Prostate gland (tissue), 2 donors: ENCODE measurements around the gene SLC41A1. TPM values are rescaled to one million over a fixed set of nuclear protein-coding genes. Genes with fewer than 3 reads are reported as not detected.

Experiments
- DNase-seq: peaks from one replicate; pipeline ENCODE4 v3.0.0-alpha.2; 2019; ENCODE audit warnings: low spot score
- H3K27ac ChIP-seq, 2 donors: fragments of 200-600 bp; sonication (generic); 2 replicates each; pipeline ENCODE4 v1.5.1; 2017 to 2019
- H3K27me3 ChIP-seq: fragments of 200-600 bp; sonication (generic); replicated peaks from 2 replicates; pipeline ENCODE4 v1.5.1; 2019; ENCODE audit not compliant: insufficient read depth
- H3K36me3 ChIP-seq, 2 donors: fragments of 200-600 bp; sonication (generic); 1 replicate in 1 of 2; 2 replicates in 1 of 2; pipeline versions ENCODE4 v1.5.1 to v1.8.1; 2017 to 2019
- H3K4me1 ChIP-seq: fragments of 200-600 bp; sonication (generic); replicated peaks from 2 replicates; pipeline ENCODE4 v1.5.1; 2019
- H3K4me3 ChIP-seq, 2 donors: fragments of 200-600 bp; sonication (generic); 2 replicates each; pipeline ENCODE4 v1.5.1; 2017 to 2019
- H3K9me3 ChIP-seq: fragments of 200-600 bp; sonication (generic); 2 replicates; pipeline ENCODE4 v1.5.1; 2017
- POLR2A ChIP-seq: fragments of 450-650 bp; IDR thresholded peaks from one replicate; pipeline ENCODE4 v1.6.1; 2016; ENCODE audit warnings: antibody characterized with exemption, mild to moderate bottlenecking
- POLR2AphosphoS5 ChIP-seq: sonication (generic); formaldehyde crosslinking; IDR thresholded peaks from one replicate; pipeline ENCODE4 v1.6.1; 2017; ENCODE audit warnings: antibody characterized with exemption
- WGBS: methylation state at CpG from one replicate; pipeline ENCODE4 v1.1.5; 2018; 5-methylcytosine and 5-hydroxymethylcytosine counted together
- intact Hi-C: fragments of 100-400 bp; cut with DNase I; formaldehyde crosslinking; loops from one replicate; pipeline ENCODE4 v1.14.2; 2022
- total RNA-seq, 2 donors: library from RNA; depleted of rRNA; stranded (reverse); fragments of >200 nt; gene quantifications; one replicate each; pipeline ENCODE4 v1.1.0, GENCODE V29; 2016
- TF ChIP-seq, protein P1 (sequence below), 4 experiments: fragments of 200-600 bp in 2 of 4; fragments of 450-650 bp in 2 of 4; sonication (generic) in 2 of 4; IDR thresholded peaks; 1 replicate in 3 of 4; 2 replicates in 1 of 4; pipeline ENCODE4 v1.5.1; 2016 to 2019; ENCODE audit warnings: antibody characterized with exemption in 4 of 4, mild to moderate bottlenecking in 2 of 4, moderate library complexity in 2 of 4

Gene SLC41A1
- total RNA-seq, 2 donors from 2014 or later, result 20.3 to 114 TPM

DNA sequence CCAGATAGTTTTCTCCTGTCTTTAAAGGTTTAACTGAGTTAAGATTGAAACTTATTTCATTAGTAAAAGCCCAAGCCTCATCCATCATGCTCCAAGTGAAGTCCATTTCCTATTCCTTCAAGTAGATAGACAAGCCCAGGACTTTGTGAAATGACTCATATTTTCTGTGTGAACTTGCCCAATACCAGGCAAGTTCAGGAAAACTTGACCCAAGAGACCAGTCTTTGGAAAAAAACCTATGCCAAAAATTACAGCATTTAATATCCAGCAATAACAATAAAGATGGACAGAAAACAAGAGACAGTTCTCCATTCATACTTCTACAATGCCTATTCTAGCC lies 37.3 kb downstream of the SLC41A1 start:
- intact Hi-C loops, result no loop called here
- Histone ChIP-seq H3K27me3 (no peaks in the 10 kb centered on the region), H3K4me3 (peak overlapping the region; percentile 67 to 80), H3K9me3 (no peaks in the 10 kb centered on the region), H3K27ac (peak overlapping the region in 1 of 2 donors; percentile 58), H3K4me1 (no peaks in the 10 kb centered on the region), H3K36me3 (no peaks in the 10 kb centered on the region)
- TF ChIP-seq, protein P1, sequence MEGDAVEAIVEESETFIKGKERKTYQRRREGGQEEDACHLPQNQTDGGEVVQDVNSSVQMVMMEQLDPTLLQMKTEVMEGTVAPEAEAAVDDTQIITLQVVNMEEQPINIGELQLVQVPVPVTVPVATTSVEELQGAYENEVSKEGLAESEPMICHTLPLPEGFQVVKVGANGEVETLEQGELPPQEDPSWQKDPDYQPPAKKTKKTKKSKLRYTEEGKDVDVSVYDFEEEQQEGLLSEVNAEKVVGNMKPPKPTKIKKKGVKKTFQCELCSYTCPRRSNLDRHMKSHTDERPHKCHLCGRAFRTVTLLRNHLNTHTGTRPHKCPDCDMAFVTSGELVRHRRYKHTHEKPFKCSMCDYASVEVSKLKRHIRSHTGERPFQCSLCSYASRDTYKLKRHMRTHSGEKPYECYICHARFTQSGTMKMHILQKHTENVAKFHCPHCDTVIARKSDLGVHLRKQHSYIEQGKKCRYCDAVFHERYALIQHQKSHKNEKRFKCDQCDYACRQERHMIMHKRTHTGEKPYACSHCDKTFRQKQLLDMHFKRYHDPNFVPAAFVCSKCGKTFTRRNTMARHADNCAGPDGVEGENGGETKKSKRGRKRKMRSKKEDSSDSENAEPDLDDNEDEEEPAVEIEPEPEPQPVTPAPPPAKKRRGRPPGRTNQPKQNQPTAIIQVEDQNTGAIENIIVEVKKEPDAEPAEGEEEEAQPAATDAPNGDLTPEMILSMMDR (IDR thresholded peaks at IDR 0.05), result no peak
- TF ChIP-seq POLR2AphosphoS5 (no peak), POLR2A (no peak)
- no peak for DNase-seq

DNA sequence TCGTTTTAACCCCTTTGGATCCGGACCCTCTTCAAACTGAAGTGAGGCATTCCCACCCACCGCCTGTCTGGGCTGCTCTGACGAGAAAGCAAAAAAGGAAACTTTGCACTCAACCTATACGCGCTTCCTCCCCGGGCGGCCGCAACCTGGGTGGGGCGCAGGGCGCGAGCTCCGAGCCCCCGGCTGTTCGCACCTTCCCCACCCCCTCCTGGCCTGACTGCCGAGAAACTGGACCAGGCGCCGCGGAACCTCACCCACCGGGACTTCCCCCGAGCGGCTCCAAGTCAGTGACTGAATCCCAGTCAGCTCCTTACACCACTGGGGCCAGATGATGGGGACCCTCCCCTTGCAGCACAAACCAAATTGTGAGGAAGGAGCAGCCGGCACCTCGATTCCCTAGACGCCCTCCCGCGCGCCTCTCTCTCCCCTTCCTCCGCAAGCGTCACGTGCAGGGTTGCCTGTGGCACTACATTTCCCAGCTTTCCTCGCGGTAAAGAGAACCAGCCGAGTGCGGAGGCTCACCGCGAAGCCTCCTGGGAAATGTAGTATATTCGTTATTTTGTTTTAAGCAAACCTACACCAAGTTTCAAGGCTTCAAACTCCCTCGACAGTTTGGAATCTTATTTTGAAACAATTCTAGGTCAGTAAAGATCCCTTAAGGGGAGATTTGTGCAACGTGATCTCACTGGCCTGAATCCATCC lies 37.8 kb downstream of the SLC41A1 start, which contains the start of gene RAB29:
Gene RAB29, minus strand, starts transcription at position 468 of the 702 bp plus-strand sequence. CDS start 526 bp downstream, outside the sequence.
- Histone ChIP-seq H3K9me3 (no peaks in the 10 kb centered on the region), H3K27me3 (no peaks in the 10 kb centered on the region), H3K4me3 (peak within 1 kb of the TSS; percentile 67 to 80), H3K36me3 (no peaks in the 10 kb centered on the region), H3K27ac (peak within 1 kb of the TSS; percentile 58 to 66), H3K4me1 (no peaks in the 10 kb centered on the region)
- DNase-seq, result peak; percentile 83
- WGBS, result under 1% methylated on average over 39 of the region's 40 CpGs
- no peak for TF ChIP-seq POLR2A
- peak; percentile 89 for TF ChIP-seq POLR2AphosphoS5
- TF ChIP-seq, protein P1 (IDR thresholded peaks at IDR 0.05), result no peak
- intact Hi-C loops, result no loop called here

DNA sequence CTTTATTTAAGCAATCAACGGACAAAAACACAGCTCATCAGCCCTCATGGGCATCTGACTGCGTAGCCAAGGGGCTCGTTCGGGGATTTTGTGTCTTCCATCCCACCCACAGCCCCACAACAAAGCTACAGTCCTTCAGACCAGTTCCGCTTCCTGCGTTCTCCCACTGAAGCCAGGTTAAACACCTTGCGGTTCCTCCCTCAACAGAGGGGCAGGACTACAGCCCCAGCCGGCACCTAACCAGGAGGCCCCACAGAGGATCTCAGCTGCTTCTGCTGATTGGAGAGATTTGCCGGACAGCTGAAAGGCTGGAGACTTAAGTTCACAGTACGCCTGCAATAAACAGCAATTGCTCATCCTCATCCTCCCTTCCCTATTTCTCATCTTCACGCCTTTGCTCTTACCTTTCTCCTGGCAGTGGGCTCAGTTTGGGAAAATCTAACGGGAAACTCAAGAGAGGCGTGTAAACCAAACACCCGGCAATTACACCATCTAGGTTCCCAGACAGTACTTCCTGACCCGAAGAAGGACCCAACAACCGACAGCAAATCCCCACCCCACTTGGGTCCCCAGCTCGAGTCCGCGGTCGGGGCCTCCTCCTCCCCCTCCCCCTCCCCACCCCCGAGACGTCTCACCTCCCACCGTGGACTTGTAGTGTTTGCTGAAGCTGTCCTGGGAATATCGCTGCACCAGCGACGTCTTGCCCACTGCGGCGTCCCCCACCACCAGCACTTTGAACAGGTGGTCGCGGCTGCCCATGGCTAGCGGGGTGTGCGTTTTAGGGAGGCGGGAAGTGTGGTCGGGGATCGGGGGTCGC lies 38.6 kb downstream of the SLC41A1 start:
- no peaks in the 10 kb centered on the region for H3K4me1 ChIP-seq
- WGBS, result 33% methylated on average over 23 of the region's 36 CpGs
- intact Hi-C loops, result no loop called here
- no peaks in the 10 kb centered on the region for H3K27me3 ChIP-seq
- no peak for DNase-seq
- H3K27ac ChIP-seq, result peak overlapping the region; percentile 58 to 66
- H3K9me3 ChIP-seq, result no peaks in the 10 kb centered on the region
- no peaks in the 10 kb centered on the region for H3K36me3 ChIP-seq
- peak overlapping the region; percentile 67 to 80 for H3K4me3 ChIP-seq
- TF ChIP-seq POLR2A (no peak), POLR2AphosphoS5 (no peak)
- TF ChIP-seq, protein P1 (IDR thresholded peaks at IDR 0.05), result no peak

DNA sequence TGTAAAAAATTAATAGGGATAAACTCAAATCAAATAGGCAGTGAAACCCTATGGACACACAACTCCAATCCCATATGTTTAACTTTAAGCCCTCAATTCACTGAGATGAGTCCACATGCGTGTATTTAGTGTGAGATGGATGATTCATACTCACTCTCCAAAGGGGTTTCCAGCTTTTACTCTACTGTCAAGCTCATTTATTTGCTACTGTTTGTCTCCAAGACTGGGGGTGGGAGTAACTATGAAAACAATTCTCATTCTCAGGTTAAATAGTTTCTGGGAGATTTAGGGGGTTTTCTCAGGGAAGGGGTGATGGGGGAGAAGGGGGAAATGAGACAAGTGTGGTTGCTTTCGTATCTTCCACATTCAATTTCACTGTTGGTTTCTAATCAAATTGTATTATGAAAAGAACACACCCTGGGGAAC lies 40.4 kb downstream of the SLC41A1 start:
- WGBS, result 88% methylated on average over 2 of the region's 2 CpGs
- H3K27me3 ChIP-seq, result no peaks in the 10 kb centered on the region
- DNase-seq, result no peak
- no peaks in the 10 kb centered on the region for H3K36me3 ChIP-seq
- H3K4me1 ChIP-seq, result no peaks in the 10 kb centered on the region
- no peaks in the 10 kb centered on the region for H3K9me3 ChIP-seq
- TF ChIP-seq POLR2AphosphoS5 (no peak), POLR2A (no peak)
- TF ChIP-seq, protein P1 (IDR thresholded peaks at IDR 0.05), result no peak
- intact Hi-C loops, result no loop called here
- H3K27ac ChIP-seq, result no peak overlapping the region
- H3K4me3 ChIP-seq, result no peak overlapping the region
